Tibial nerve (tissue), 4 donors: ENCODE data around the gene BCAS3. TPM values are rescaled to one million over a fixed set of nuclear protein-coding genes. Genes with fewer than 3 reads are reported as not detected.
"Not testable (repeated sequence)": the region's sequence is repeated elsewhere in the genome, so short reads cannot be mapped to it uniquely, and the experiment has no call there.

Experiments
- DNase-seq, 2 donors: peaks; one replicate each; pipeline ENCODE4 v3.0.0-alpha.2; 2019; ENCODE audit warnings: low spot score in 2 of 2
- H3K27ac ChIP-seq, 4 donors: fragments of 200-600 bp; sonication (generic) in 3 of 4; one replicate each; pipeline ENCODE4 v1.5.1; 2017 to 2019; ENCODE audit warnings: mild to moderate bottlenecking in 1 of 4
- H3K27me3 ChIP-seq, 2 donors: fragments of 200-600 bp; sonication (generic) in 1 of 2; one replicate each; pipeline versions ENCODE4 v1.5.1 to v1.6.0; 2017 to 2019
- H3K36me3 ChIP-seq, 3 donors: fragments of 200-600 bp; sonication (generic); one replicate each; pipeline ENCODE4 v1.5.1; 2018 to 2019
- H3K4me1 ChIP-seq, 4 donors: fragments of 200-600 bp; sonication (generic) in 3 of 4; one replicate each; pipeline ENCODE4 v1.5.1; 2017 to 2019
- H3K4me3 ChIP-seq, 4 donors: fragments of 200-600 bp; sonication (generic) in 3 of 4; one replicate each; pipeline ENCODE4 v1.5.1; 2017 to 2019; ENCODE audit warnings: mild to moderate bottlenecking in 1 of 4, moderate library complexity in 1 of 4
- H3K9me3 ChIP-seq, 4 donors: fragments of 200-600 bp; sonication (generic) in 3 of 4; one replicate each; pipeline ENCODE4 v1.5.1; 2017 to 2019
- EP300 ChIP-seq, 2 donors: sonication (generic); formaldehyde crosslinking; IDR thresholded peaks; one replicate each; pipeline ENCODE4 v1.6.1; 2017; ENCODE audit warnings: antibody characterized with exemption in 2 of 2, mild to moderate bottlenecking in 1 of 2
- POLR2A ChIP-seq, 2 donors: fragments of 450-650 bp; IDR thresholded peaks; one replicate each; pipeline ENCODE4 v1.6.1; 2017; ENCODE audit warnings: antibody characterized with exemption in 2 of 2, mild to moderate bottlenecking in 2 of 2, moderate library complexity in 2 of 2
- WGBS, 2 donors: methylation state at CpG; one replicate each; pipeline ENCODE4 v1.1.5; 2018; 5-methylcytosine and 5-hydroxymethylcytosine counted together
- total RNA-seq, 4 donors: library from RNA; depleted of rRNA; stranded (reverse); fragments of >200 nt; gene quantifications; one replicate each; pipeline ENCODE4 v1.1.0, GENCODE V29; 2016
- TF ChIP-seq, protein P1 (sequence below), 5 experiments: fragments of 200-600 bp in 3 of 5; fragments of 450-650 bp in 2 of 5; sonication (generic) in 3 of 5; IDR thresholded peaks; one replicate each; pipeline ENCODE4 v1.5.1; 2016 to 2019; ENCODE audit warnings: antibody characterized with exemption in 5 of 5, mild to moderate bottlenecking in 3 of 5, moderate library complexity in 2 of 5

The BCAS3 gene
- total RNA-seq, 4 donors from 2014 or later = 26.4 to 48.1 (median 44.8) TPM

DNA sequence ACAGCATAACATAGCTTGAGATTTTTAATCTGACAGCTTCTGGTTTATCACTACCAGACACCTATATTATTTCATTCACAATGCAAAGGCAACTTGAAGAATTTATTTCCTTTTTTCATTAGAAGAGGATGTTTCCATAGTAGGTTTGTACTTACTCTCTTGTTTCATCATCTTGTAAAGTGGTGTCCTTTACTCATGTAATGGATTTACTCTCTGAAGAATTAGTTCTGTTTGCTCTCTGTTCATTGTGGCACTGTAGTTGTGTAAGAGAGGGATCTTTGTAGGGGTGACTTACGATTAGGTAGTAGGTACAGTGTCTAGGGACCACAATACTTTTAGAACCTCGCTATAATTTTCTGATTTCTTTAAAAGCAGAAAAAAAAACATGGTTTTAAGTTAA lies 256.1 kb downstream of the BCAS3 start:
- 87 to 92% methylated on average over 2 of the region's 2 CpGs for WGBS, 2 donors
- Histone ChIP-seq H3K36me3 (no peaks in the 10 kb centered on the region), H3K4me3 (no peak overlapping the region), H3K27me3 (no peaks in the 10 kb centered on the region), H3K27ac (no peak overlapping the region), H3K4me1 (no peaks in the 10 kb centered on the region), H3K9me3 (no peaks in the 10 kb centered on the region)
- TF ChIP-seq, protein P1, sequence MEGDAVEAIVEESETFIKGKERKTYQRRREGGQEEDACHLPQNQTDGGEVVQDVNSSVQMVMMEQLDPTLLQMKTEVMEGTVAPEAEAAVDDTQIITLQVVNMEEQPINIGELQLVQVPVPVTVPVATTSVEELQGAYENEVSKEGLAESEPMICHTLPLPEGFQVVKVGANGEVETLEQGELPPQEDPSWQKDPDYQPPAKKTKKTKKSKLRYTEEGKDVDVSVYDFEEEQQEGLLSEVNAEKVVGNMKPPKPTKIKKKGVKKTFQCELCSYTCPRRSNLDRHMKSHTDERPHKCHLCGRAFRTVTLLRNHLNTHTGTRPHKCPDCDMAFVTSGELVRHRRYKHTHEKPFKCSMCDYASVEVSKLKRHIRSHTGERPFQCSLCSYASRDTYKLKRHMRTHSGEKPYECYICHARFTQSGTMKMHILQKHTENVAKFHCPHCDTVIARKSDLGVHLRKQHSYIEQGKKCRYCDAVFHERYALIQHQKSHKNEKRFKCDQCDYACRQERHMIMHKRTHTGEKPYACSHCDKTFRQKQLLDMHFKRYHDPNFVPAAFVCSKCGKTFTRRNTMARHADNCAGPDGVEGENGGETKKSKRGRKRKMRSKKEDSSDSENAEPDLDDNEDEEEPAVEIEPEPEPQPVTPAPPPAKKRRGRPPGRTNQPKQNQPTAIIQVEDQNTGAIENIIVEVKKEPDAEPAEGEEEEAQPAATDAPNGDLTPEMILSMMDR (IDR thresholded peaks at IDR 0.05) = no peak
- TF ChIP-seq POLR2A (IDR thresholded peaks at IDR 0.05) (no peak), EP300 (IDR thresholded peaks at IDR 0.05) (no peak)
- no peak for DNase-seq

DNA sequence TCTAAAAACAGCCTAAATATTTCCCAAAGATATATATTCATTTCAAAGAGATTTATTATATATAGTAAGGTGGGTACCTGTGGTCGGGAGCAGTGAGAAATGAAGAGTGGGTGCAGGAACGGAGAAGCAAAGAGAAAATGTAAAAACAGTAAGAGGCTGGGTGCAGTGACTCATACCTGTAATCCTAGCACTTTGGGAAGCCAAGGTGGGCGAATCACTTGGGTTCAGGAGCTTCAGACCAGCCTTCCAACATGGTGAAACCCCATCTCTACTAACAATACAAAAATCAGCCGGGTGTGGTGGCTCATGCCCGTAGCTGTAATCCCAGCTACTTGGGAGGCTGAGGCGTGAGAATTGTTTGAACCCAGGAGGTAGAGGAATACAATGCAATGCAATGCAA lies 257.1 kb downstream of the BCAS3 start:
- H3K27ac ChIP-seq = no peak overlapping the region
- no peaks in the 10 kb centered on the region for H3K9me3 ChIP-seq
- no peak for DNase-seq
- TF ChIP-seq POLR2A (IDR thresholded peaks at IDR 0.05) (no peak), EP300 (IDR thresholded peaks at IDR 0.05) (no peak)
- TF ChIP-seq, protein P1 (IDR thresholded peaks at IDR 0.05) = no peak
- no peaks in the 10 kb centered on the region for H3K36me3 ChIP-seq
- 88 to 92% methylated on average over 6 of the region's 6 CpGs for WGBS, 2 donors
- no peaks in the 10 kb centered on the region for H3K4me1 ChIP-seq
- no peak overlapping the region for H3K4me3 ChIP-seq
- H3K27me3 ChIP-seq = no peaks in the 10 kb centered on the region

DNA sequence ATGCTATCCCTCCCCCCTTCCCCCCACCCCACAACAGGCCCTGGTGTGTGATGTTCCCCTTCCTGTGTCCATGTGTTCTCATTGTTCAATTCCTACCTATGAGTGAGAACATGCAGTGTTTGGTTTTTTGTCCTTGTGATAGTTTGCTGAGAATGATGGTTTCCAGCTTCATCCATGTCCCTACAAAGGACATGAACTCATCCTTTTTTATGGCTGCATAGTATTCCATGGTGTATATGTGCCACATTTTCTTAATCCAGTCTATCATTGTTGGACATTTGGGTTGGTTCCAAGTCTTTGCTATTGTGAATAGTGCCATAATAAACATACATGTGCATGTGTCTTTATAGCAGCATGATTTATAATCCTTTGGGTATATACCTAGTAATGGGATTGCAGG lies 258.3 kb downstream of the BCAS3 start:
- H3K4me1 ChIP-seq, H3K27me3 ChIP-seq, H3K36me3 ChIP-seq, H3K4me3 ChIP-seq, H3K27ac ChIP-seq, DNase-seq, H3K9me3 ChIP-seq: not testable (repeated sequence)

DNA sequence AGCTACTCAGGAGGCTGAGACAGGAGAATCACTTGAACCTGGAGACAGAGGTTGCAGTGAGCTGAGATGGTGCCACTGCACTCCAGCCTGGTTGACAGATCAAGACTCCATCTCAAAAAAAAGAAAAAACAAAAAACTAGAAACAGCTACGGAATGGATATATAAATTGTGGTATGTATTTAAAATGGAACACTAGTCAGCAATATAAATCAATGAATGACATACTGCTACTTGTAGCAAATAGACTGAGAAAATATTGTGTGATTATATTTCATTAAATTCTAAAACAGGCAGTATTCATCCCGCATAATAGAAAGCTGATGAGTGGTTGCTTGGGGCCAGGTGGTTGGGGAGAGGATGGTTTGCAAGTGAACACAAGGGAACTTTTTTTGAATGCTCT lies 261.7 kb downstream of the BCAS3 start:
- Histone ChIP-seq H3K9me3 (no peaks in the 10 kb centered on the region), H3K27ac (no peak overlapping the region), H3K36me3 (no peaks in the 10 kb centered on the region), H3K4me1 (peaks cover 0 to 19% (median 4%) of the 10 kb centered on the region in 4 donors), H3K4me3 (no peak overlapping the region), H3K27me3 (no peaks in the 10 kb centered on the region)
- TF ChIP-seq POLR2A (IDR thresholded peaks at IDR 0.05) = no peak
- 96 to 98% methylated on average over 2 of the region's 2 CpGs for WGBS, 2 donors
- DNase-seq = no peak

DNA sequence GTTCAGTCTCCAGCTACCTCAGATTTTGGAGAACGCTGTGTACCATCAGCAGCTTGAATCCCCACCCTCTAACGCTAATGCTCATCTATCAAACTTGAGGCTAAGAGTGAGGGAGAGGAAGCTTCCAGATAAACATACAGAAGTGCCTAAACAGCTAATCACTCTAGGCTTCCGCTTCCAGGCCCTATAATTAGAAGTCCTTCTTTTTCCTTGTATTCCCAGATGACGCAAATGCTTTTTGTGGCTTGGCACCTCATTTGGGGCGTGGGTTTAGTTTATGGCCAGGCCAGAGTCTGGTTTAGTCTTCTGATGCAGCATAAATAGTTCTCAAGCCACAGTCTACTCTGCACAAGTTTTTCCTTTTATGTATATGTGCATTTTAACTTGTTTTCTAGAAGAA lies 263.4 kb downstream of the BCAS3 start:
- Histone ChIP-seq H3K4me1 (peaks cover 0 to 19% (median 4%) of the 10 kb centered on the region in 4 donors), H3K27ac (peak overlapping the region; percentile 21 to 82 (median 66)), H3K36me3 (no peaks in the 10 kb centered on the region), H3K9me3 (no peaks in the 10 kb centered on the region), H3K27me3 (no peaks in the 10 kb centered on the region), H3K4me3 (no peak overlapping the region)
- 20 to 22% methylated on average over 5 of the region's 5 CpGs for WGBS, 2 donors
- TF ChIP-seq, protein P1 (IDR thresholded peaks at IDR 0.05) = no peak
- TF ChIP-seq EP300 (IDR thresholded peaks at IDR 0.05) = peak; percentile 77 to 79
- DNase-seq = peak; percentile 29 to 59

DNA sequence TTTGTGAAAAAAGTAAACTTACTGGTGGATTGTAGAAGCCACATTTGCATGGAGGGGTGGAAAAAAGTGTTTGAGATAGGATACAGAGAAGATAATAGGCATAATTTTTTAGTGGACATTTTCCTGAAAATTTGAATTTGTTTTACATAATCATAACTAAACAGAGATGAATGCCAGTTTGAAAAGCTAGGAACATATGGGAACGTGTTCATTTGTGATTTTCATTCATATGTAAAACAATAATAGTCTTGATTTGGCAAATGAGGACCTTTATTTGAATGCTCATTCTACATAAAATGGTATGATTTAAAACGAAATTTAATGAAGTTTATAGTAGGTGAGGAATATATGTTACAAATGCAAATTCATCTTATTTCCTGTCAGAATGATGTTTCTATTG lies 263.9 kb downstream of the BCAS3 start:
- DNase-seq = no peak
- H3K9me3 ChIP-seq = no peaks in the 10 kb centered on the region
- no peaks in the 10 kb centered on the region for H3K27me3 ChIP-seq
- no peak for TF ChIP-seq EP300 (IDR thresholded peaks at IDR 0.05)
- TF ChIP-seq, protein P1 (IDR thresholded peaks at IDR 0.05) = no peak
- no peak for TF ChIP-seq POLR2A (IDR thresholded peaks at IDR 0.05)
- H3K36me3 ChIP-seq = no peaks in the 10 kb centered on the region
- peaks cover 0 to 19% (median 4%) of the 10 kb centered on the region in 4 donors for H3K4me1 ChIP-seq
- peak overlapping the region in 3 of 4 donors; percentile 13 to 82 (median 78) for H3K27ac ChIP-seq
- WGBS, 2 donors = 50 to 64% methylated on average over 2 of the region's 2 CpGs
- H3K4me3 ChIP-seq = no peak overlapping the region
